H1 (cell line): ENCODE results near the gene CPTP. TPM values are rescaled to one million over a fixed set of nuclear protein-coding genes. Genes with fewer than 3 reads are reported as not detected.

Experiments
- CTCF ChIA-PET: fragments of 300-600 bp; sonication (Branson Sonifier 250); formaldehyde crosslinking; loops from one replicate; lab custom pipeline; 2021; ENCODE audit not compliant: partially characterized antibody; lab: Charles Lee
- POLR2A ChIA-PET: fragments of 300-600 bp; sonication (Branson Sonifier 250); formaldehyde crosslinking; loops from one replicate; lab custom pipeline; 2021; ENCODE audit warnings: inconsistent platforms; ENCODE audit not compliant: partially characterized antibody; lab: Charles Lee
- DNase-seq, 2 experiments: peaks; one replicate each; pipeline versions ENCODE4 v3.0.0 to v3.0.0-alpha.2; 2010 to 2022; ENCODE audit warnings: low spot score in 2 of 2, low read depth in 1 of 2, mixed read lengths in 1 of 2
- FAIRE-seq: peaks from 2 replicates; lab custom pipeline; 2011; peaks lifted over from hg19 to GRCh38; lab: Jason Lieb, UNC
- H2AFZ ChIP-seq: 2 replicates; pipeline ENCODE4 v1.8.1; 2012; ENCODE audit warnings: low read length, inconsistent platforms
- H2AK5ac ChIP-seq: 2 replicates; pipeline ENCODE4 v1.6.1; 2013; ENCODE audit warnings: low read depth, low read length
- H2BK120ac ChIP-seq: replicated peaks from 2 replicates; pipeline ENCODE3; 2013; ENCODE audit warnings: low read depth, low read length, inconsistent platforms
- H2BK12ac ChIP-seq: 2 replicates; pipeline ENCODE4 v1.6.1; 2013; ENCODE audit warnings: low read depth, low read length
- H2BK15ac ChIP-seq: 2 replicates; pipeline ENCODE4 v1.6.1; 2013; ENCODE audit warnings: low read length
- H2BK20ac ChIP-seq: 2 replicates; pipeline ENCODE4 v1.6.1; 2013; ENCODE audit warnings: low read length
- H2BK5ac ChIP-seq: 2 replicates; pipeline ENCODE4 v1.6.1; 2013; ENCODE audit warnings: low read depth, low read length
- H3K14ac ChIP-seq: 2 replicates; pipeline ENCODE4 v1.6.1; 2013; ENCODE audit warnings: inconsistent platforms; ENCODE audit not compliant: insufficient read length
- H3K18ac ChIP-seq: 2 replicates; pipeline ENCODE4 v1.6.1; 2013; ENCODE audit warnings: low read length; ENCODE audit errors: extremely low read depth
- H3K23ac ChIP-seq: 2 replicates; pipeline ENCODE4 v1.6.1; 2013; ENCODE audit warnings: inconsistent platforms; ENCODE audit not compliant: insufficient read length
- H3K23me2 ChIP-seq: 2 replicates; pipeline ENCODE4 v1.6.1; 2013; ENCODE audit warnings: low read depth, low read length
- H3K27ac ChIP-seq: 2 replicates; pipeline ENCODE4 v1.6.1; 2011; ENCODE audit warnings: low read depth, low read length, inconsistent platforms
- H3K27me3 ChIP-seq, 4 experiments: replicated peaks in 1 of 4; 1 replicate in 1 of 4; 2 replicates in 3 of 4; pipeline versions ENCODE4 v1.6.1 to v1.8.1; 2011 to 2013; ENCODE audit warnings: low read length in 3 of 4, mild to moderate bottlenecking in 3 of 4, inconsistent platforms in 2 of 4, mixed read lengths in 2 of 4, moderate library complexity in 1 of 4; ENCODE audit not compliant: control insufficient read depth in 3 of 4, insufficient read depth in 3 of 4; ENCODE audit errors: extremely low read depth in 1 of 4
- H3K36me3 ChIP-seq, 4 experiments: 2 replicates each; pipeline versions ENCODE4 v1.6.1 to v1.8.1; 2011 to 2013; ENCODE audit warnings: mild to moderate bottlenecking in 4 of 4, low read length in 3 of 4, moderate library complexity in 2 of 4, control low read depth in 1 of 4, inconsistent platforms in 1 of 4; ENCODE audit not compliant: insufficient read depth in 4 of 4, control insufficient read depth in 2 of 4
- H3K4ac ChIP-seq: replicated peaks from 2 replicates; pipeline ENCODE3; 2013; ENCODE audit warnings: low read length, low read depth, mixed read lengths, inconsistent platforms; ENCODE audit not compliant: insufficient read length
- H3K4me1 ChIP-seq, 4 experiments: replicated peaks in 1 of 4; 1 replicate in 1 of 4; 2 replicates in 3 of 4; pipeline versions ENCODE4 v1.6.1 to v1.8.1; 2011 to 2013; ENCODE audit warnings: low read length in 3 of 4, inconsistent platforms in 2 of 4, mixed read lengths in 1 of 4; ENCODE audit not compliant: insufficient read depth in 4 of 4, control insufficient read depth in 3 of 4
- H3K4me2 ChIP-seq, 2 experiments: 2 replicates each; pipeline versions ENCODE4 v1.6.1 to v1.8.1; 2011 to 2013; ENCODE audit warnings: low read depth in 2 of 2, low read length in 2 of 2, control low read depth in 1 of 2, inconsistent platforms in 1 of 2, mild to moderate bottlenecking in 1 of 2; ENCODE audit not compliant: insufficient read depth in 1 of 2
- H3K4me3 ChIP-seq, 4 experiments: fragments of 200-600, 300-600 bp in 1 of 4; sonication (generic), shearing (Covaris generic), sonication (Bioruptor Twin) in 1 of 4; 2 replicates each; pipeline versions ENCODE4 v1.5.1 to v1.8.1; 2011 to 2016; ENCODE audit warnings: low read length in 4 of 4, low read depth in 3 of 4, control low read depth in 2 of 4, inconsistent platforms in 2 of 4, mild to moderate bottlenecking in 2 of 4, mixed read lengths in 1 of 4, moderate library complexity in 1 of 4; ENCODE audit not compliant: insufficient read depth in 2 of 4; ENCODE audit errors: extremely low read depth in 1 of 4
- H3K56ac ChIP-seq: replicated peaks from 2 replicates; pipeline ENCODE3; 2013; ENCODE audit warnings: low read depth, mild to moderate bottlenecking, mixed read lengths, low read length, inconsistent platforms; ENCODE audit not compliant: insufficient read length
- H3K79me1 ChIP-seq: 2 replicates; pipeline ENCODE4 v1.6.1; 2013; ENCODE audit warnings: low read depth, low read length, control low read depth
- H3K79me2 ChIP-seq, 2 experiments: 2 replicates each; pipeline versions ENCODE4 v1.6.1 to v1.8.1; 2012 to 2013; ENCODE audit warnings: low read length in 2 of 2, mild to moderate bottlenecking in 2 of 2, inconsistent platforms in 1 of 2; ENCODE audit not compliant: insufficient read depth in 2 of 2, control insufficient read depth in 1 of 2
- H3K9ac ChIP-seq, 4 experiments: replicated peaks in 1 of 4; 1 replicate in 1 of 4; 2 replicates in 3 of 4; pipeline versions ENCODE4 v1.6.1 to v1.8.1; 2011 to 2013; ENCODE audit warnings: low read depth in 3 of 4, low read length in 3 of 4, control low read depth in 2 of 4, mild to moderate bottlenecking in 2 of 4, moderate library complexity in 2 of 4, inconsistent platforms in 1 of 4; ENCODE audit errors: extremely low read depth in 1 of 4
- H3K9me3 ChIP-seq, 2 experiments: 2 replicates each; pipeline versions ENCODE4 v1.6.1 to v1.8.1; 2012 to 2013; ENCODE audit warnings: mild to moderate bottlenecking in 2 of 2, moderate library complexity in 2 of 2, control low read depth in 1 of 2, inconsistent platforms in 1 of 2, low read depth in 1 of 2, low read length in 1 of 2, mixed read lengths in 1 of 2; ENCODE audit not compliant: insufficient read depth in 2 of 2
- H4K20me1 ChIP-seq, 2 experiments: replicated peaks in 1 of 2; 2 replicates each; pipeline versions ENCODE3 to v1.8.1; 2011 to 2013; ENCODE audit warnings: inconsistent platforms in 2 of 2, low read length in 2 of 2, mild to moderate bottlenecking in 1 of 2; ENCODE audit not compliant: insufficient read depth in 2 of 2, control insufficient read depth in 1 of 2
- H4K5ac ChIP-seq: 2 replicates; pipeline ENCODE4 v1.6.1; 2013; ENCODE audit warnings: low read length, low read depth, mixed read lengths, inconsistent platforms; ENCODE audit not compliant: insufficient read length
- H4K8ac ChIP-seq: 2 replicates; pipeline ENCODE4 v1.8.0; 2013; ENCODE audit warnings: mild to moderate bottlenecking, moderate library complexity, low read length, inconsistent platforms; ENCODE audit not compliant: insufficient read depth; ENCODE audit errors: extremely low read depth
- H4K91ac ChIP-seq: replicated peaks from 2 replicates; pipeline ENCODE3; 2013; ENCODE audit warnings: low read length, mixed read lengths, inconsistent platforms; ENCODE audit not compliant: insufficient read length
- CHD2 ChIP-seq: IDR thresholded peaks from 2 replicates; pipeline ENCODE4 v1.6.1; 2012; ENCODE audit warnings: low read length, improper control_type of control experiment
- HDAC6 ChIP-seq: IDR thresholded peaks from one replicate; pipeline ENCODE4 v1.7.1; 2012; ENCODE audit warnings: low read depth, mild to moderate bottlenecking, inconsistent platforms, low read length, moderate library complexity
- KDM1A ChIP-seq: fragments of 200-600, 300-600 bp; sonication (generic); IDR thresholded peaks from 2 replicates; pipeline ENCODE4 v1.7.1; 2016; ENCODE audit warnings: mild to moderate bottlenecking, low read length, borderline replicate concordance
- NRF1 ChIP-seq: IDR thresholded peaks from 2 replicates; pipeline ENCODE4 v1.6.1; 2011; ENCODE audit warnings: mild to moderate bottlenecking, low read depth, low read length, improper control_type of control experiment
- RNF2 ChIP-seq: fragments of 200-900, 300-1000 bp; sonication (generic); IDR thresholded peaks from 2 replicates; pipeline ENCODE4 v1.7.1; 2016; ENCODE audit warnings: borderline replicate concordance, low read depth, mild to moderate bottlenecking, antibody characterized with exemption, low read length; ENCODE audit not compliant: poor library complexity, severe bottlenecking; ENCODE audit errors: missing control alignments
- SIRT6 ChIP-seq: IDR thresholded peaks from one replicate; pipeline ENCODE4 v1.7.1; 2012; ENCODE audit warnings: low read length, inconsistent platforms
- WGBS, 2 experiments: shearing (Covaris generic) in 1 of 2; methylation state at CpG; one replicate each; pipeline versions ENCODE4 v1.1.6 to v1.1.7; 2013 to 2015; ENCODE audit warnings: low lambda C conversion rate in 2 of 2, mixed read lengths in 2 of 2, inconsistent platforms in 1 of 2, low coverage in 1 of 2, missing lambda C conversion rate in 1 of 2; ENCODE audit not compliant: insufficient replicate concordance in 2 of 2, insufficient coverage in 1 of 2, insufficient read length in 1 of 2; ENCODE audit errors: extremely low coverage in 1 of 2, missing lambda C conversion rate in 1 of 2; 5-methylcytosine and 5-hydroxymethylcytosine counted together
- polyA plus RNA-seq, 7 experiments: library from polyadenylated mRNA; depleted of rRNA in 3 of 7; stranded (reverse) in 5 of 7; unstranded in 2 of 7; fragments of >200 nt in 5 of 7; fragments of 200-250 nt in 2 of 7; gene quantifications; 1 replicate in 5 of 7; 2 replicates in 1 of 7; 4 replicates in 1 of 7; pipeline versions ENCODE4 v1.2.1 to v1.2.3, GENCODE V29; 2011 to 2013; ENCODE audit warnings: missing spikeins in 2 of 7, mixed read lengths in 2 of 7
- total RNA-seq: library from RNA; stranded (reverse); fragmentation: NEBNext Ultra II Directional; extraction: Animal tissue kit (Norgen Biotek cat#: 25700); gene quantifications from 2 replicates; pipeline ENCODE4 v1.2.1, GENCODE V29; 2021
- TF ChIP-seq, protein P1 (sequence below): IDR thresholded peaks from 2 replicates; pipeline ENCODE4 v1.6.1; 2011; ENCODE audit warnings: low read depth, mild to moderate bottlenecking, low read length; ENCODE audit not compliant: insufficient read depth
- TF ChIP-seq, protein P2 (sequence below), 3 experiments: IDR thresholded peaks; 1 replicate in 2 of 3; 2 replicates in 1 of 3; pipeline versions ENCODE4 v1.5.1 to v1.6.1; 2011; ENCODE audit warnings: low read length in 3 of 3, mild to moderate bottlenecking in 3 of 3, inconsistent platforms in 2 of 3, low read depth in 1 of 3, moderate library complexity in 1 of 3; ENCODE audit not compliant: insufficient read depth in 1 of 3; ENCODE audit errors: control extremely low read depth in 1 of 3

Gene CPTP
- total and polyA plus RNA-seq, 2 of the 8 experiments (the other 6 are each of a cell fraction or from before 2014, with no cell fraction given), result 8.1 to 10.6 TPM

DNA sequence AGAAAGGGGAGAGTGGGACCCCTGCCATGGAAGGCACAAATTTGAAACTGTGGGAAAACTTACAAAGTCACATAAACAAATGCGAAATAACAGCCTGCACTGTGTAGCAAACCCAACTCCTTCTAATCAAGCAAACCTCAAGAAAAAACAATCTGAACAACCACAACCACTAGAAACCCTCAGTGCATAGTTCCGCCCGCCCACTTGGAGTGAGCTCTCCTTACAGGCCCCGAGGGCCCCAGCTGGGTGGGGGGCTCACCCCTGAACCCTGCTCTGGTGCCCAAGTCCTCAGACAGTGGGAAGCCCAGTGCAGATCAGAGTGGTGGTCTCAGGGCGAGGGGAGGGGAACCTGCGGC, 34.7 kb downstream of the CPTP start:
- Histone ChIP-seq H3K79me1 (no peaks in the 10 kb centered on the region), H3K4me2 (no peak overlapping the region), H3K23ac (no peak overlapping the region), H2BK15ac (peak overlapping the region; percentile 88), H3K27ac (no peak overlapping the region), H3K9ac (no peak overlapping the region), H4K91ac (peak overlapping the region; percentile 1), H2BK20ac (no peak overlapping the region), H3K4me1 (peaks cover 2 to 28% (median 18%) of the 10 kb centered on the region in 4 experiments), H3K36me3 (no peaks in the 10 kb centered on the region)
- CTCF ChIA-PET, result interaction anchor here (1.0 to 2.9 kb wide), 3 partner anchors 10 to 13 kb away, joined by 4 to 18 read pairs (median 7); no protein-coding TSS in a partner anchor
- WGBS, 2 experiments, result 86% methylated on average over 6 of the region's 6 CpGs; no CpG with 5 or more reads in 1 of the 2 experiments
- TF ChIP-seq KDM1A, result no peak
- no peak for TF ChIP-seq CHD2
- TF ChIP-seq NRF1, result no peak
- TF ChIP-seq, protein P1, sequence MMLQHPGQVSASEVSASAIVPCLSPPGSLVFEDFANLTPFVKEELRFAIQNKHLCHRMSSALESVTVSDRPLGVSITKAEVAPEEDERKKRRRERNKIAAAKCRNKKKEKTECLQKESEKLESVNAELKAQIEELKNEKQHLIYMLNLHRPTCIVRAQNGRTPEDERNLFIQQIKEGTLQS, result no peak
- TF ChIP-seq, protein P2, sequence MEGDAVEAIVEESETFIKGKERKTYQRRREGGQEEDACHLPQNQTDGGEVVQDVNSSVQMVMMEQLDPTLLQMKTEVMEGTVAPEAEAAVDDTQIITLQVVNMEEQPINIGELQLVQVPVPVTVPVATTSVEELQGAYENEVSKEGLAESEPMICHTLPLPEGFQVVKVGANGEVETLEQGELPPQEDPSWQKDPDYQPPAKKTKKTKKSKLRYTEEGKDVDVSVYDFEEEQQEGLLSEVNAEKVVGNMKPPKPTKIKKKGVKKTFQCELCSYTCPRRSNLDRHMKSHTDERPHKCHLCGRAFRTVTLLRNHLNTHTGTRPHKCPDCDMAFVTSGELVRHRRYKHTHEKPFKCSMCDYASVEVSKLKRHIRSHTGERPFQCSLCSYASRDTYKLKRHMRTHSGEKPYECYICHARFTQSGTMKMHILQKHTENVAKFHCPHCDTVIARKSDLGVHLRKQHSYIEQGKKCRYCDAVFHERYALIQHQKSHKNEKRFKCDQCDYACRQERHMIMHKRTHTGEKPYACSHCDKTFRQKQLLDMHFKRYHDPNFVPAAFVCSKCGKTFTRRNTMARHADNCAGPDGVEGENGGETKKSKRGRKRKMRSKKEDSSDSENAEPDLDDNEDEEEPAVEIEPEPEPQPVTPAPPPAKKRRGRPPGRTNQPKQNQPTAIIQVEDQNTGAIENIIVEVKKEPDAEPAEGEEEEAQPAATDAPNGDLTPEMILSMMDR (IDR thresholded peaks at IDR 0.05; ENCODE audit: control extremely low read depth in 1 of 3, insufficient read depth in 1 of 3, low read depth in 1 of 3, low read length in 3 of 3), result no peak
- no peak for TF ChIP-seq HDAC6
- no peak for TF ChIP-seq SIRT6
- no peak for TF ChIP-seq RNF2
- TF ChIP-seq, all 59 proteins: peak for 0
- Histone ChIP-seq H3K79me2 (no peaks in the 10 kb centered on the region), H3K27me3 (peaks cover 9 to 13% (median 12%) of the 10 kb centered on the region in 4 experiments), H3K14ac (no peak overlapping the region), H3K4ac (no peak overlapping the region), H3K4me3 (no peak overlapping the region), H4K5ac (no peak overlapping the region), H3K9me3 (no peaks in the 10 kb centered on the region), H2BK120ac (no peak overlapping the region), H2BK5ac (peak overlapping the region; percentile 60; the same call in 1 of the 2 replicates), H3K56ac (no peak overlapping the region), H2BK12ac (no peak overlapping the region), H2AFZ (no peak overlapping the region), H4K8ac (peak overlapping the region; percentile 54; the same call in 1 of the 2 replicates), H3K23me2 (peaks cover 9% of the 10 kb centered on the region), H2AK5ac (peak overlapping the region; percentile 83; the same call in 1 of the 2 replicates), H3K18ac (peak overlapping the region; percentile 78; the same call in 1 of the 2 replicates), H4K20me1 (no peaks in the 10 kb centered on the region)
- no peak for FAIRE-seq
- DNase-seq, result no peak
- POLR2A ChIA-PET, result interaction anchor here (0.7 to 4.0 kb wide), 5 partner anchors 12 to 30 kb away, joined by 3 to 19 read pairs (median 6); partner anchors contain the start of gene AURKAIP1
